Breast epithelium (tissue), 4 donors: ENCODE data around the gene SNCAIP. TPM values are rescaled to one million over a fixed set of nuclear protein-coding genes. Genes with fewer than 3 reads are reported as not detected.

Experiments used
- DNase-seq, 2 donors: peaks; one replicate each; pipeline ENCODE4 v3.0.0-alpha.2; 2019; ENCODE audit warnings: low spot score in 2 of 2
- H3K27ac ChIP-seq, 2 donors: fragments of 200-600 bp; sonication (generic) in 1 of 2; one replicate each; pipeline ENCODE4 v1.5.1; 2016 to 2019; ENCODE audit warnings: mild to moderate bottlenecking in 1 of 2
- H3K27me3 ChIP-seq, 2 donors: fragments of 200-600 bp; sonication (generic) in 1 of 2; one replicate each; pipeline versions ENCODE4 v1.5.1 to v1.6.0; 2017 to 2019; ENCODE audit warnings: control low read depth in 1 of 2, mild to moderate bottlenecking in 1 of 2
- H3K36me3 ChIP-seq: fragments of 200-600 bp; one replicate; pipeline ENCODE4 v1.5.1; 2019
- H3K4me1 ChIP-seq, 2 donors: fragments of 200-600 bp; sonication (generic); one replicate each; pipeline ENCODE4 v1.5.1; 2016 to 2019; ENCODE audit warnings: control low read depth in 1 of 2
- H3K4me3 ChIP-seq, 3 donors: fragments of 200-600 bp; sonication (generic); 1 replicate in 2 of 3; 2 replicates in 1 of 3; pipeline ENCODE4 v1.5.1; 2016 to 2019; ENCODE audit warnings: mild to moderate bottlenecking in 3 of 3, moderate library complexity in 2 of 3
- H3K9me3 ChIP-seq, 2 donors: fragments of 200-600 bp; sonication (generic) in 1 of 2; one replicate each; pipeline ENCODE4 v1.5.1; 2016 to 2019; ENCODE audit warnings: control low read depth in 1 of 2
- CTCF ChIP-seq, 3 donors: fragments of 450-650 bp; IDR thresholded peaks; one replicate each; pipeline ENCODE4 v1.5.1; 2016 to 2017; ENCODE audit warnings: antibody characterized with exemption in 3 of 3, mild to moderate bottlenecking in 3 of 3, moderate library complexity in 3 of 3
- POLR2A ChIP-seq: fragments of 450-650 bp; IDR thresholded peaks from one replicate; pipeline ENCODE4 v1.6.1; 2016; ENCODE audit warnings: antibody characterized with exemption, mild to moderate bottlenecking, moderate library complexity
- POLR2AphosphoS5 ChIP-seq, 3 donors: sonication (generic); formaldehyde crosslinking; IDR thresholded peaks; one replicate each; pipeline ENCODE4 v1.6.1; 2017; ENCODE audit warnings: antibody characterized with exemption in 3 of 3
- intact Hi-C: fragments of 100-400 bp; cut with DNase I; formaldehyde crosslinking; loops from one replicate; pipeline ENCODE4 v1.15.1; 2023; ENCODE audit warnings: low total_unique reads
- total RNA-seq, 3 donors: library from RNA; depleted of rRNA; stranded (reverse); fragments of >200 nt; gene quantifications; one replicate each; pipeline ENCODE4 v1.1.0, GENCODE V29; 2016

SNCAIP gene
- total RNA-seq, 3 donors from 2014 or later = 9.8 to 15.4 (median 10.9) TPM

DNA sequence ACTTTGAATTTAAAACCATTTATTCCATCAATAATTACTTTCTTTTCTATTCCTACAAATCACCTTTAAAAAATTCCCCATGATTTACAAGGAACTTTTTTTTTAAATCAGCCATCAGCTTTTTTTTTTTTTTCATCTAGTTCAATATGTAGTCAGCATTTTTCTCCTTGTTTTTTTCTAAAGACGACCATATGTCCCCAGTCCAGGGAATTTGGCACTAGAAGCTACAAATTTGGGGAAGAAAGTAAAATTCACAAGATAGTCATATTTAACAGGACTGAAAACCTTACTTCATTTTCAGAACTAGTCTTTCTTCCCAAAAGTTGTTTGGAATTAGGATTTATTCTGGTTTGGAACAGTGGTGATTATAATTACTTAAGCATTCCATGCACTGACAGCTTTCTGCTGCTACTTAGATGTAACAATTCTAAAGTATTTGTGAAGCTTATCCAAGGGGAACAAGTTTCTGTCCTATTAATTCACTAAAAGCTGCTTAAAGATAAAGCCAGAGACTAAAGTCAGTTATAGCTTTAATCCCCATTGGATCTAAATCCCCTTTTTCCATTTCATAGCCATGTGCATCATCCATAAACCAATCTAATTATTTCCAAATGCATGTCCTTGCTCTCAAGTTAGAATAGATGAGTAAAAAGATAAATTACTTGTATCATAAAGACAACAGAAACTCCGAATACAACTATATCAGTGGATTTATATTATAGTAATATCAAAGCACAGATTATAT is 7.4 kb upstream of the SNCAIP start:
- intact Hi-C loops = no loop called here
- Histone ChIP-seq H3K4me1 (no peaks in the 10 kb centered on the region), H3K27ac (no peak overlapping the region), H3K27me3 (no peaks in the 10 kb centered on the region), H3K9me3 (no peaks in the 10 kb centered on the region), H3K36me3 (no peaks in the 10 kb centered on the region), H3K4me3 (no peak overlapping the region)
- no peak for TF ChIP-seq CTCF (IDR thresholded peaks at IDR 0.05)
- TF ChIP-seq POLR2A = no peak
- no peak for TF ChIP-seq POLR2AphosphoS5 (IDR thresholded peaks at IDR 0.05)
- no peak for DNase-seq

DNA sequence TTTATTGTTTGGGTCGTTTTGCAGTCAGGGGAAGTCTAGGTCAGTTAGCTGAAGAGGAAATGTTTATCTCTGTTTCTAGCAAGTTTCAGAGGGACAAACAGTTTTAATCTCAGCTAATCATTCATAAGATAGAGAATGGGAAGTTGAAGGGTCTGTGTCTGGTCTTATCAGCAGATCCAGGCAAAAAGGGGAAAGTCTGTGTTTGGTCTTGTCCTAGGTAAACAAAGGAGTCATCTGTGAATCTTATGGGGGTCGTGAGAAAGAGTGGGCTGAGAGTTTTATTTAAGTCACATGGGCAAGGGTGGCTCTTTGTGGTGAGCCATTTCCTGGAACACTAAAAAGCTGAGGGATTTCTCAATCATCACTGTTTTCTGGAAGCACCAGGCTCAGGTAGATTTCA is 5.6 kb upstream of the SNCAIP start:
- DNase-seq = no peak
- H3K27ac ChIP-seq = no peak overlapping the region
- intact Hi-C loops = no loop called here

GRCh38 chr5:122310889-122311288 is 1.1 kb upstream of the SNCAIP start:
- TF ChIP-seq POLR2AphosphoS5 (IDR thresholded peaks at IDR 0.05) (no peak), CTCF (IDR thresholded peaks at IDR 0.05) (no peak), POLR2A (no peak)
- Histone ChIP-seq H3K4me1 (no peaks in the 10 kb centered on the region), H3K27ac (peak overlapping the region; percentile 27 to 76), H3K36me3 (no peaks in the 10 kb centered on the region), H3K9me3 (no peaks in the 10 kb centered on the region), H3K4me3 (peak overlapping the region; percentile 60 to 84 (median 70)), H3K27me3 (peaks cover 0 to 2% of the 10 kb centered on the region in 2 donors)
- DNase-seq = no peak
- intact Hi-C loops = no loop called here

More for the DNA sequence above, 5.6 kb upstream of the SNCAIP start:
- no peaks in the 10 kb centered on the region for H3K4me1 ChIP-seq
- no peak overlapping the region for H3K4me3 ChIP-seq
- H3K36me3 ChIP-seq = no peaks in the 10 kb centered on the region
- H3K27me3 ChIP-seq = no peaks in the 10 kb centered on the region
- H3K9me3 ChIP-seq = no peaks in the 10 kb centered on the region
- TF ChIP-seq POLR2A = no peak
- no peak for TF ChIP-seq POLR2AphosphoS5 (IDR thresholded peaks at IDR 0.05)
- TF ChIP-seq CTCF (IDR thresholded peaks at IDR 0.05) = no peak

GRCh38 chr5:122311497-122311960 is 508 bp upstream of the SNCAIP start:
- Histone ChIP-seq H3K4me3 (peak overlapping the region; percentile 60 to 84 (median 70)), H3K27me3 (peaks cover 0 to 8% of the 10 kb centered on the region in 2 donors), H3K9me3 (no peaks in the 10 kb centered on the region), H3K27ac (peak overlapping the region; percentile 27 to 76), H3K4me1 (no peaks in the 10 kb centered on the region), H3K36me3 (no peaks in the 10 kb centered on the region)
- no peak for DNase-seq
- TF ChIP-seq POLR2A = no peak
- no peak for TF ChIP-seq POLR2AphosphoS5 (IDR thresholded peaks at IDR 0.05)
- no peak for TF ChIP-seq CTCF (IDR thresholded peaks at IDR 0.05)
- intact Hi-C loops = no loop called here

GRCh38 chr5:122312591-122313406 is 762 bp downstream of the SNCAIP start:
- Histone ChIP-seq H3K27me3 (peaks cover 0 to 8% of the 10 kb centered on the region in 2 donors), H3K9me3 (no peaks in the 10 kb centered on the region), H3K27ac (peak overlapping the region; percentile 61 to 76), H3K36me3 (no peaks in the 10 kb centered on the region), H3K4me3 (peak overlapping the region; percentile 60 to 84 (median 70)), H3K4me1 (no peaks in the 10 kb centered on the region)
- TF ChIP-seq POLR2AphosphoS5 (IDR thresholded peaks at IDR 0.05) = no peak
- TF ChIP-seq CTCF (IDR thresholded peaks at IDR 0.05) = no peak
- no peak for TF ChIP-seq POLR2A
- no peak for DNase-seq
- intact Hi-C loops = no loop called here
